Omental fat pad (tissue), 4 donors: Measurements from ENCODE around the gene MFNG. TPM values are rescaled to one million over a fixed set of nuclear protein-coding genes. Genes with fewer than 3 reads are reported as not detected.

Experiments
- ATAC-seq: fragments of 150-250 bp; one replicate; pipeline ENCODE4 v1.9.1; 2016; ENCODE audit warnings: mild to moderate bottlenecking, moderate library complexity; ENCODE audit not compliant: low FRiP score
- DNase-seq: peaks from one replicate; pipeline ENCODE4 v3.0.0-alpha.2; 2019; ENCODE audit warnings: low spot score
- total RNA-seq, 4 donors: library from RNA; depleted of rRNA; stranded (reverse); fragments of >200 nt; gene quantifications; one replicate each; pipeline ENCODE4 v1.1.0, GENCODE V29; 2016
- TF ChIP-seq, protein P1 (sequence below), 3 donors: fragments of 450-650 bp; IDR thresholded peaks; one replicate each; pipeline ENCODE4 v1.5.1; 2016 to 2017; ENCODE audit warnings: antibody characterized with exemption in 3 of 3, mild to moderate bottlenecking in 3 of 3, moderate library complexity in 2 of 3

Gene MFNG
- total RNA-seq, 4 donors from 2014 or later: 16.0 to 64.2 (median 35.7) TPM

GRCh38 chr22:37525746-37526350 lies 39.7 kb upstream of the MFNG start:
- no peak for DNase-seq
- TF ChIP-seq, protein P1, sequence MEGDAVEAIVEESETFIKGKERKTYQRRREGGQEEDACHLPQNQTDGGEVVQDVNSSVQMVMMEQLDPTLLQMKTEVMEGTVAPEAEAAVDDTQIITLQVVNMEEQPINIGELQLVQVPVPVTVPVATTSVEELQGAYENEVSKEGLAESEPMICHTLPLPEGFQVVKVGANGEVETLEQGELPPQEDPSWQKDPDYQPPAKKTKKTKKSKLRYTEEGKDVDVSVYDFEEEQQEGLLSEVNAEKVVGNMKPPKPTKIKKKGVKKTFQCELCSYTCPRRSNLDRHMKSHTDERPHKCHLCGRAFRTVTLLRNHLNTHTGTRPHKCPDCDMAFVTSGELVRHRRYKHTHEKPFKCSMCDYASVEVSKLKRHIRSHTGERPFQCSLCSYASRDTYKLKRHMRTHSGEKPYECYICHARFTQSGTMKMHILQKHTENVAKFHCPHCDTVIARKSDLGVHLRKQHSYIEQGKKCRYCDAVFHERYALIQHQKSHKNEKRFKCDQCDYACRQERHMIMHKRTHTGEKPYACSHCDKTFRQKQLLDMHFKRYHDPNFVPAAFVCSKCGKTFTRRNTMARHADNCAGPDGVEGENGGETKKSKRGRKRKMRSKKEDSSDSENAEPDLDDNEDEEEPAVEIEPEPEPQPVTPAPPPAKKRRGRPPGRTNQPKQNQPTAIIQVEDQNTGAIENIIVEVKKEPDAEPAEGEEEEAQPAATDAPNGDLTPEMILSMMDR (IDR thresholded peaks at IDR 0.05): no peak
- peak; percentile 3 for ATAC-seq

DNA sequence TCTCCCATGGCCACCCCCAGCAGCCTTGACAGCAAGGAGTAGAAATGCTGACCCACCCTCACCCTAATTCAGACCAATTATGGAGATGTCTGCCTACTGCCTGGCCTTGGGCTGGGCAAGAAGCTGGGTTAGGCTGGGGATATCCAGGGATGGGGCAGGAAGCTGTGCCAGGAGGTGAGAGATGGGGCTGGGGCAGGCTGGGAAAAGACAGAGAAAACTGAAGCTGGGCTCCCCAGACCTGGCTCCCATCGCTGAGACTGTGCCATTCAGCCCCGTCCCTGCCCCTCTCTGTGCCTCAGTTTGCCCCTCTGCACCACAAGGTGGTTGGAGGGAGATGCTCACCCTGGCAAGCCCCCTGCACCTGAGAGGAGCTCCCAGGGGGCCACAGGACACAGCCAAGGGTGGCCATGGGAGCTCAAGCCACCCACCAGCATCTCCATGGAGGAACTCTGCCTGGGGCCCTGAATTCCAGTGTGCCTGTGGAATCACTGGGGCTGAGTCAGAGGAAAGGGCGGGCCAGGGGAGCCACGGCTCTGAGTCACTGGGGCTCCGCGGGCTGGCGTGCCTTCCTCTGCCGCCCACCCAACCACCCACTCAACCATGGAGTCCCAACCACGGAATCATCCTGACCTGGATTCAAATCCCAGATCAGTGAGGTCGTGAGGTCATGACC lies 39.0 kb upstream of the MFNG start:
- DNase-seq: no peak
- ATAC-seq: peak; percentile 84
- TF ChIP-seq, protein P1 (IDR thresholded peaks at IDR 0.05): no peak

DNA sequence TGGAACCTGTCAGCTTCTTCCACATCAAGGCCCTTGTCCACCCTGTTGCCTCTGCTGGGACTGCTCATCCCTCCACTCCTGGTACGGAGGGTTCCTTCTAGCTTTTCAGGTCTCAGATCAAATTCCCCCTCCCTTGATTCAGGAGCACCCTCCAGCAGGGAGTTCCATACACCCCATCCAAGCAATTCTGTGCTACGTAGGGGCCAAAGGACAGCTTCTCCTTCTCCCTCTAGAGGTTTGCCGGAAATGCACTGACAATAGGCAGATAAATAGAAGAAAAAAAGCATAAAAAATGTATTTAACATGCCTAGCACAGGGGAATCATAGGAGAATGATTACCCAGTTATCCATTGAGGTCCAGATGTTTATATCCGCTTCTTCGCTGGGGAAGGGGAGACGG lies 36.3 kb upstream of the MFNG start:
- DNase-seq (no peak), ATAC-seq (no peak)
- TF ChIP-seq, protein P1 (IDR thresholded peaks at IDR 0.05): no peak

- no peak for ATAC-seq
Observed at GRCh38 chr22:37521236-37521739, 35.1 kb upstream of the MFNG start.

GRCh38 chr22:37520776-37521191 lies 34.6 kb upstream of the MFNG start:
- DNase-seq (no peak), ATAC-seq (no peak)
- TF ChIP-seq, protein P1 (IDR thresholded peaks at IDR 0.05): no peak

More at GRCh38 chr22:37521236-37521739, 35.1 kb upstream of the MFNG start:
- TF ChIP-seq, protein P1 (IDR thresholded peaks at IDR 0.05): no peak
- DNase-seq: no peak

- DNase-seq (no peak), ATAC-seq (peak; percentile 30)
- TF ChIP-seq, protein P1 (IDR thresholded peaks at IDR 0.05): no peak
Observed at GRCh38 chr22:37519268-37520195, 33.3 kb upstream of the MFNG start, which contains the start of gene CARD10. Gene CARD10, minus strand, starts transcription at chr22:37519415. Its CDS starts 215 bp downstream, at chr22:37519200.
